ENCODE data around the gene KYNU.

- TF ChIP-seq CTCF (IDR thresholded peaks at IDR 0.05) (no peak), POLR2A (IDR thresholded peaks at IDR 0.05) (no peak), EP300 (IDR thresholded peaks at IDR 0.05) (no peak), POLR2AphosphoS5 (IDR thresholded peaks at IDR 0.05) (no peak)
These were observed 105.7 kb downstream of the KYNU start for GRCh38 chr2:142983174-142983573.
